PC-9 (cell line): ENCODE results near the gene NCS1.

Experiments
- CTCF ChIP-seq: fragments of 200-600 bp; sonication (generic); conservative IDR thresholded peaks from 2 replicates; pipeline ENCODE4 v1.6.1; 2017; ENCODE audit warnings: mixed run types, antibody characterized with exemption, mild to moderate bottlenecking, moderate library complexity
- EZH2 ChIP-seq: fragments of 200-600 bp; sonication (generic); IDR thresholded peaks from 2 replicates; pipeline ENCODE4 v1.8.0; 2017; ENCODE audit warnings: antibody characterized with exemption, low read depth

GRCh38 chr9:130254747-130255630 is 82.8 kb downstream of the NCS1 start:
- TF ChIP-seq CTCF (no peak), EZH2 (no peak)
